Mucosa of descending colon (tissue), 3 donors: ENCODE results near the gene BMPR2. TPM values are rescaled to one million over a fixed set of nuclear protein-coding genes. Genes with fewer than 3 reads are reported as not detected.

Experiments
- ATAC-seq: fragments of 200-7000 bp; cut with Tn5 transposase; one replicate; pipeline ENCODE4 v1.9.1; 2020; ENCODE audit warnings: mild to moderate bottlenecking, moderate library complexity
- DNase-seq, 3 donors: peaks; one replicate each; pipeline ENCODE4 v3.0.0-alpha.2; 2020
- H3K36me3 ChIP-seq: fragments of 200-600 bp; one replicate; pipeline ENCODE4 v1.8.0; 2021; ENCODE audit warnings: low read depth, mild to moderate bottlenecking
- H3K4me1 ChIP-seq: fragments of 200-600 bp; one replicate; pipeline ENCODE4 v1.8.0; 2021; ENCODE audit warnings: low read depth, mild to moderate bottlenecking
- H3K4me3 ChIP-seq: fragments of 200-600 bp; one replicate; pipeline ENCODE4 v1.8.0; 2021; ENCODE audit warnings: mild to moderate bottlenecking
- H3K9me3 ChIP-seq: fragments of 200-600 bp; one replicate; pipeline ENCODE4 v1.8.0; 2021; ENCODE audit warnings: mild to moderate bottlenecking
- intact Hi-C, 2 donors: fragments of 100-400 bp; cut with DNase I in 1 of 2; cut with micrococcal nuclease in 1 of 2; formaldehyde crosslinking; loops; one replicate each; pipeline versions ENCODE4 v1.11.0 to v1.11.1; 2022; cut with DNase I, micrococcal nuclease
- total RNA-seq, 3 donors: library from RNA; stranded (reverse); fragmentation: NEBNext Ultra II Directional in 2 of 3; extraction: Animal tissue kit (Norgen Biotek cat#: 25700) in 2 of 3; gene quantifications; one replicate each; pipeline versions ENCODE4 v1.2.1 to v1.2.4, GENCODE V29; 2021 to 2023
- TF ChIP-seq, protein P1 (sequence below): fragments of 200-600 bp; IDR thresholded peaks from one replicate; pipeline ENCODE4 v1.8.0; 2022; ENCODE audit warnings: antibody characterized with exemption, mild to moderate bottlenecking
- donor health status: DM: no; HTN: no; CAD: no; lungs with moderate emphysema.
- donor health status: DM: no; HTN: no; CAD: no.
- donor health status: DM: no; HTN: yes; CAD: no.

The BMPR2 gene
- total RNA-seq, 3 donors from 2014 or later = 33.9 to 54.5 (median 38.7) TPM

DNA sequence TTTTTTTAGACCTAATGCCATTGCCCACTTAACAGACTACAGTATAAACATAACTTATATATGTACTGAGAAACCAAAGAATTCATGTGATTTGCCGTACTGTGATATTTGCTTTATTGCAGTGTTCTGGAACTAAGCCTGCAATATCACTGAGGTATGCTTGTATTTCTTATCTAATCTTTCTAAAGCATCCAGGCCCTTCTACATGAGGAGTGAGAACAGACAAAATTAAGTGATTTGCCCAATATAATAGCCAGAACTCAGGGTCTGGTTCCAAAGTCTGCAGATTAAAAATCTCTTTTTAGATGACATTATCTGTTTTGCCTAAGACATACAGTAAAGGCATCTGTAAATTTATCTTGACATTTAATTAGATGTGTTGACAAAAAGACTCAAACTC, 41.9 kb downstream of the BMPR2 start:
- intact Hi-C loops = no loop called here
- H3K4me3 ChIP-seq = no peak overlapping the region
- no peaks in the 10 kb centered on the region for H3K9me3 ChIP-seq
- no peaks in the 10 kb centered on the region for H3K36me3 ChIP-seq
- H3K4me1 ChIP-seq = peaks cover 10% of the 10 kb centered on the region
- TF ChIP-seq, protein P1, sequence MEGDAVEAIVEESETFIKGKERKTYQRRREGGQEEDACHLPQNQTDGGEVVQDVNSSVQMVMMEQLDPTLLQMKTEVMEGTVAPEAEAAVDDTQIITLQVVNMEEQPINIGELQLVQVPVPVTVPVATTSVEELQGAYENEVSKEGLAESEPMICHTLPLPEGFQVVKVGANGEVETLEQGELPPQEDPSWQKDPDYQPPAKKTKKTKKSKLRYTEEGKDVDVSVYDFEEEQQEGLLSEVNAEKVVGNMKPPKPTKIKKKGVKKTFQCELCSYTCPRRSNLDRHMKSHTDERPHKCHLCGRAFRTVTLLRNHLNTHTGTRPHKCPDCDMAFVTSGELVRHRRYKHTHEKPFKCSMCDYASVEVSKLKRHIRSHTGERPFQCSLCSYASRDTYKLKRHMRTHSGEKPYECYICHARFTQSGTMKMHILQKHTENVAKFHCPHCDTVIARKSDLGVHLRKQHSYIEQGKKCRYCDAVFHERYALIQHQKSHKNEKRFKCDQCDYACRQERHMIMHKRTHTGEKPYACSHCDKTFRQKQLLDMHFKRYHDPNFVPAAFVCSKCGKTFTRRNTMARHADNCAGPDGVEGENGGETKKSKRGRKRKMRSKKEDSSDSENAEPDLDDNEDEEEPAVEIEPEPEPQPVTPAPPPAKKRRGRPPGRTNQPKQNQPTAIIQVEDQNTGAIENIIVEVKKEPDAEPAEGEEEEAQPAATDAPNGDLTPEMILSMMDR = no peak
- DNase-seq = no peak
- no peak for ATAC-seq

DNA sequence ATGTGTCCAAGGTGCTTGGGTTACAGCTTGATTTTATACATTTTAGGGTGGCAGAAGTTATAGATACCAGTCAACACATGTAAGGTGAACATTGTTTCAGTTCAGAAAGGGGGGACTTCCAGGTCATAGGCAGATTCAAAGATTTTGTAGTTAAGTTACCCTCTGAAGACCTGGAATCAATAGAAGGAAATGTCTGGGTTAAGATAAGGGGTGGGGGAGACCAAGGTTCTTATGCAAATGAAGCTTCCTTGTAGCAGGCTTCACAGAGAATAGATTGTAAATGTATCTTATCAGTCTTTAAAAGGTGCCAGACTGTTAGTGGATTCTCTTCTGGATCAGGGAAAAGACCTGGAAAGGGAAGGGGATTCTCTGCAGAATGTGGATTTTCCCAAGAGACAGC, 42.4 kb downstream of the BMPR2 start:
- no peaks in the 10 kb centered on the region for H3K36me3 ChIP-seq
- DNase-seq = no peak
- TF ChIP-seq, protein P1 = no peak
- H3K9me3 ChIP-seq = no peaks in the 10 kb centered on the region
- peaks cover 10% of the 10 kb centered on the region for H3K4me1 ChIP-seq
- peak; percentile 67 for ATAC-seq
- no peak overlapping the region for H3K4me3 ChIP-seq
- intact Hi-C loops = no loop called here

DNA sequence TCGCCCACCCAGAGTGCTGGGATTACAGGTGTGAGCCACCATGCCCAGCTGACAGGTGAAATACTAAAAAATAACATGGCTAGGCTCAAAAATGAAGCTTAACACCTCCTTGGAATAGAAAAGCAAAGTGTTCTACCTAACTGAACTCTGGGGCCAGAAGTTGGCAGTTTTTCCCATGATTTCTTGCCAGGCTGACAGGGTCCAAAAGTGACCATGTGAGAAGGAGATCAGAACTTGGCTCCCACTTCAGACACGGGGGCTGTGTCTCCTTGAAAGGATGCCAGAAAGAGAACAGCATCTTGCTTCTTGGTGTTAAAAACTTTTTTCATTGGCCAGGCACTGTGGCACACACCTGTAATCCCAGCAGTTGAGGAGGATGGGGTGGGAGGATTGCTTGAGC, 47.0 kb downstream of the BMPR2 start:
- Histone ChIP-seq H3K4me3 (no peak overlapping the region), H3K36me3 (no peaks in the 10 kb centered on the region), H3K4me1 (peaks cover 8% of the 10 kb centered on the region), H3K9me3 (no peaks in the 10 kb centered on the region)
- DNase-seq (no peak), ATAC-seq (no peak)
- intact Hi-C loops = no loop called here
- TF ChIP-seq, protein P1 = no peak

DNA sequence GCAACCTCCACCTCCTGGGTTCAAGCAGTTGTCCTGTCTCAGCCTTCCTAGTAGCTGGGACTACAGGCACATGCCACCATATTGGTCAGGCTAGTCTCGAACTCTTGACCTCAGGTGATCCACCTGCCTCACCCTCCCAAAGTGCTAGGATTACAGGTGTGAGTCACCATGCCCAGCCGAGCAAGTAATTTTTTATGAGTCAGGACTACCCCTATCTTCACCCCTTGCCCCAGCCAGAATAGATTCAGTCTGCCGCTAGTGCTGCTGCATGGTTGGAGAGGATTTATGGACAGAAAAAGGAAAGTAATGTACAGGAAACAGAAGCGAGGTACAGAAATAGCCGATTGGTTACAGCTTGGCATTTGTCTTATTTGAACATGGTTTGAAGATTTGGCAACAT, 48.9 kb downstream of the BMPR2 start:
- Histone ChIP-seq H3K4me3 (no peak overlapping the region), H3K36me3 (no peaks in the 10 kb centered on the region), H3K4me1 (no peaks in the 10 kb centered on the region), H3K9me3 (no peaks in the 10 kb centered on the region)
- ATAC-seq = no peak
- TF ChIP-seq, protein P1 = no peak
- intact Hi-C loops = no loop called here
- no peak for DNase-seq

DNA sequence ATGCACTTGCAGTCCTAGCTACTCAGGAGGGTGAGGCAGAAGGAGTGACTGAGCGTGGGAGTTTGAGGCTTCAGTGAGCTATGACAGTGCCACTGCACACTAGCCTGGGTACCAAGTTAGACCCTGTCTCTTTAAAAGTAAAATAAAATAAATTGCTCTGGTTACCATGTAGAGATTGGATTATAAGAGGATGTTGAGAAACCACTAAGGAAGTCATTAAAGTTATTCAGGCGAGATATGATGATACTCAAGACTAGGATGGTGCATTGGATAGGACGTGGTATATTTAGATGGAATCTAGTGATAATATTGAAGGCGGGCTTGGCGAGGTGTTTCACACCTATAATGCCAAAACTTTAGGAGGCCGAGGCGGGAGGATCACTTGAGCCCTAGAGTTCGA, 50.6 kb downstream of the BMPR2 start:
- no peak overlapping the region for H3K4me3 ChIP-seq
- intact Hi-C loops = no loop called here
- no peaks in the 10 kb centered on the region for H3K9me3 ChIP-seq
- TF ChIP-seq, protein P1 = no peak
- H3K36me3 ChIP-seq = no peaks in the 10 kb centered on the region
- no peak for ATAC-seq
- no peak for DNase-seq
- H3K4me1 ChIP-seq = no peaks in the 10 kb centered on the region
